Activated naive CD8-positive, alpha-beta T cell treated with anti-CD3 and anti-CD28 coated beads for 36 hours (primary cell): ENCODE results near the gene TTLL11. TPM values are rescaled to one million over a fixed set of nuclear protein-coding genes. Genes with fewer than 3 reads are reported as not detected.

Experiments used
- DNase-seq: peaks from one replicate; pipeline ENCODE4 v3.0.0; 2021
- H3K27ac Mint-ChIP-seq: one replicate; pipeline ENCODE4 v1.8.0; 2022; ENCODE audit warnings: mild to moderate bottlenecking, moderate library complexity, mixed read lengths
- H3K27me3 Mint-ChIP-seq: one replicate; pipeline ENCODE4 v1.8.0; 2022; ENCODE audit warnings: mild to moderate bottlenecking, mixed read lengths
- H3K36me3 Mint-ChIP-seq: one replicate; pipeline ENCODE4 v1.8.0; 2021; ENCODE audit warnings: mild to moderate bottlenecking, mixed read lengths
- H3K4me1 Mint-ChIP-seq: one replicate; pipeline ENCODE4 v1.8.0; 2021; ENCODE audit warnings: mixed read lengths
- H3K4me3 Mint-ChIP-seq: one replicate; pipeline ENCODE4 v1.8.0; 2022; ENCODE audit warnings: mild to moderate bottlenecking, moderate library complexity, mixed read lengths
- H3K9me3 Mint-ChIP-seq: one replicate; pipeline ENCODE4 v1.8.0; 2022; ENCODE audit warnings: mixed read lengths
- total RNA-seq, 2 experiments: library from RNA; stranded (reverse); gene quantifications; one replicate each; pipeline ENCODE4 v1.2.3, GENCODE V29; 2021

TTLL11 gene
- total RNA-seq, 2 experiments from 2014 or later, result 2.5 to 2.8 TPM

- H3K4me3 Mint-ChIP-seq, result no peak overlapping the region
- no peak for DNase-seq
- peaks cover 17% of the 10 kb centered on the region for H3K4me1 Mint-ChIP-seq
- H3K36me3 Mint-ChIP-seq, result no peaks in the 10 kb centered on the region
- H3K27ac Mint-ChIP-seq, result peak overlapping the region; percentile 1
- H3K27me3 Mint-ChIP-seq, result peaks cover 35% of the 10 kb centered on the region
- no peaks in the 10 kb centered on the region for H3K9me3 Mint-ChIP-seq
Measured at GRCh38 chr9:122128007-122128968, 35.2 kb upstream of the TTLL11 start.

DNA sequence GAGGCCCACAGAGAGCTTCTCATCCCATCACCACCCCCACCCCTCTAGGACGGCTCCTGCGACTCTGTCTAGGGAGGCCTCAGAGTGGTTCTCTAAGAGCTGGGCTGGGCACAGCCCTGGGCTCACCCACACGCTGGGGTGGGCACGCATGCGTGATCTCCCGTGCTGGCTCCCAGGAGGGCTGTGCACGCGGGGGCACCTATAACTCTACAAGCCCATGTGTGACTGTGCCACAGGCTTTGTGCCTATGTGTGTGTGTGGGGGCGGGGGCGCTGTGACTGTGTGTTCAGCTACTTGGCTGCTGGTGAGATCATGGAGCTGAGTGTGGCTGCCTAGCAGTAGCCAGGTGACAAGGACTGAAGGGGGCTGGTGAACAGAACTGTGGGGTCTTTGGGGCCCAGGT lies 34.3 kb upstream of the TTLL11 start:
- H3K27ac Mint-ChIP-seq, result peak overlapping the region; percentile 1
- H3K27me3 Mint-ChIP-seq, result peaks cover 38% of the 10 kb centered on the region
- H3K4me3 Mint-ChIP-seq, result no peak overlapping the region
- DNase-seq, result peak; percentile 32
- peaks cover 20% of the 10 kb centered on the region for H3K4me1 Mint-ChIP-seq
- H3K9me3 Mint-ChIP-seq, result no peaks in the 10 kb centered on the region
- no peaks in the 10 kb centered on the region for H3K36me3 Mint-ChIP-seq

DNA sequence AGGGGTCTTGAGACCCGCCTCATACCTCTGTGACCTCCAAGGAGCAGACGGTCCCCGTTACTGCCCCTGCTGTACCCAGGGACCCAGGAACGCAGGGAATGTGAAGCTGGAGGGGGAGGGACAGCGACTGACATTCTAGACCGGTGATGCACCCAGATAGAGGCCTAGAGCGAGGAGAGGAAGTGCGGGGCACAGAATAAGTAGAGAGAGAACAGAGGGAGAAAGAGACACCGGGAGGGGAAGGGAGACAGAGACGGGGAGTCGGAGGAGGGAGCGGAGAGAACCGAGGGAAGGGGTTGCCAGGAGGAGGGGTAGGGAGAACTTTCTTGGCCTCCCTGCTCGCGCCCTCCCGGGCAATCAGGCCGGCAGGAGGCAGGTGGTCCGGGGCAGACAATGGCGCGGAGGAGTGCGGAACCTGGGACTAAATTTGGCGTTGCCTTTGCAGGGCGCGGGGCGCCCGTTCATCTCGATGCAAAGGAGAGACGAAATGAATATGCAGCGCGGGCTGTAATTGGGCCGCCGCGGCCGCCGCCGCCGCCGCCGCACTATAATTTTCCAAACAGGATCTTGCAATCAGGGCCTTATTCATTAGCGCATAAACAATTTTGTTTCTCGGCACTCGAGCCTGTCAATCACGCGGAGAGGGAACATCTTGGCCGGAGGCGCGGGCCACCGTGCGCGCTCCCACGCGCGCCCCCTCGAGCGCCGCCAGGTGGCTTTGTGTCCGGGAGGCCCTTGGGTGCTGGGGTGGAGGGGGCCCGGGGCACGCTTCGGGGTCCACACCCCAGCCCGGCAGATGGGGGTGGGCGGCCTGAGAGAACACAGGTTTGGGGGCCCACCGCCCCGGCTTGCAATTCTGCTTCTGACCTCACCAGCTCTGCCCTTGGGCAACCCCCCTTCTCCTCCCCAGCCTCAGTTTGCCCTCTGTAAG lies 33.5 kb upstream of the TTLL11 start:
- no peak for DNase-seq
- Mint-ChIP-seq H3K4me1 (peaks cover 23% of the 10 kb centered on the region), H3K27ac (peak overlapping the region; percentile 5), H3K36me3 (no peaks in the 10 kb centered on the region), H3K4me3 (peak overlapping the region; percentile 64), H3K27me3 (peaks cover 38% of the 10 kb centered on the region), H3K9me3 (no peaks in the 10 kb centered on the region)

- peaks cover 38% of the 10 kb centered on the region for H3K27me3 Mint-ChIP-seq
- no peaks in the 10 kb centered on the region for H3K36me3 Mint-ChIP-seq
- H3K4me3 Mint-ChIP-seq, result no peak overlapping the region
- H3K9me3 Mint-ChIP-seq, result no peaks in the 10 kb centered on the region
- no peak overlapping the region for H3K27ac Mint-ChIP-seq
- H3K4me1 Mint-ChIP-seq, result peaks cover 23% of the 10 kb centered on the region
- no peak for DNase-seq
Measured at GRCh38 chr9:122125509-122126330, 32.6 kb upstream of the TTLL11 start.

DNA sequence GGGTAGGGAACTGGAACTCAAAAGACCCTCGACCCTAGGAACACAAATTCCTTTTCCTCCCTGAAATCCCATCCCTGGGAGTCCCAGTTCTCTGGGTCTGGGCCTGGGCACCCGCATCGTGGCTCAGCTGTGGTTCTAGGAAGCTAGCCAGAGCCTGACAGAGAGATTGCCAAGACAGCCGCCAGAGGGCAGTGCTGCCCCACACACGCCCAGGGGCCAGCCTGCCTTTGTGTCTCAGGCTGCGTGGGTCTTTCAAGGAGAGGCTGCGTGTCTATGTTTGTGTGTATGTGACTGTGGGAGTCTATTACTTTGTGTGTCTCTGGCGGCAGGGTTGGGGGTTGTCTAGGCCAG lies 32.0 kb upstream of the TTLL11 start:
- H3K4me3 Mint-ChIP-seq, result no peak overlapping the region
- peaks cover 23% of the 10 kb centered on the region for H3K4me1 Mint-ChIP-seq
- peak; percentile 77 for DNase-seq
- H3K36me3 Mint-ChIP-seq, result no peaks in the 10 kb centered on the region
- peaks cover 38% of the 10 kb centered on the region for H3K27me3 Mint-ChIP-seq
- no peak overlapping the region for H3K27ac Mint-ChIP-seq
- H3K9me3 Mint-ChIP-seq, result no peaks in the 10 kb centered on the region

- DNase-seq, result no peak
- peaks cover 38% of the 10 kb centered on the region for H3K27me3 Mint-ChIP-seq
- no peaks in the 10 kb centered on the region for H3K36me3 Mint-ChIP-seq
- H3K4me1 Mint-ChIP-seq, result peaks cover 23% of the 10 kb centered on the region
- no peaks in the 10 kb centered on the region for H3K9me3 Mint-ChIP-seq
- no peak overlapping the region for H3K4me3 Mint-ChIP-seq
- no peak overlapping the region for H3K27ac Mint-ChIP-seq
Measured at GRCh38 chr9:122124528-122124927, 31.4 kb upstream of the TTLL11 start.

DNA sequence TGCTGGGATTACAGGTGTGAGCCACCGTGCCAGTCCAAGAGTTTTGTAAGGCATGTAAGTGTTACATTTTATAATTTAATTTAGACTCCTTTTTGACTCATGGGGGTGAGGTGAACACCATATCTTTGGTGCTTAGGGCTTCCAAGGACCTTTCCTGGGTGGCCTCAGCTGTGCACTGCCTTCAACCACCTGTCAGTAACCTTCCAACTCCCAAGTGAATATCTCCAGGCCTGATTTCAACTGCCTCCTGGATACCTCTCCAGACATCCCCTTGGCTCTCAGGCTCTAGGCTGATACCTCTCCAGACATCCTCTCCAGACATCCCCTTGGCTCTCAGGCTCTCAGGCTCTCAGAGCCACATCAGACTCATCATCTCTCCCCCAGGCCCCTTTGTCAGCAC lies 30.9 kb upstream of the TTLL11 start:
- no peak overlapping the region for H3K4me3 Mint-ChIP-seq
- DNase-seq, result no peak
- no peaks in the 10 kb centered on the region for H3K36me3 Mint-ChIP-seq
- peaks cover 35% of the 10 kb centered on the region for H3K27me3 Mint-ChIP-seq
- H3K4me1 Mint-ChIP-seq, result peaks cover 23% of the 10 kb centered on the region
- no peaks in the 10 kb centered on the region for H3K9me3 Mint-ChIP-seq
- no peak overlapping the region for H3K27ac Mint-ChIP-seq

DNA sequence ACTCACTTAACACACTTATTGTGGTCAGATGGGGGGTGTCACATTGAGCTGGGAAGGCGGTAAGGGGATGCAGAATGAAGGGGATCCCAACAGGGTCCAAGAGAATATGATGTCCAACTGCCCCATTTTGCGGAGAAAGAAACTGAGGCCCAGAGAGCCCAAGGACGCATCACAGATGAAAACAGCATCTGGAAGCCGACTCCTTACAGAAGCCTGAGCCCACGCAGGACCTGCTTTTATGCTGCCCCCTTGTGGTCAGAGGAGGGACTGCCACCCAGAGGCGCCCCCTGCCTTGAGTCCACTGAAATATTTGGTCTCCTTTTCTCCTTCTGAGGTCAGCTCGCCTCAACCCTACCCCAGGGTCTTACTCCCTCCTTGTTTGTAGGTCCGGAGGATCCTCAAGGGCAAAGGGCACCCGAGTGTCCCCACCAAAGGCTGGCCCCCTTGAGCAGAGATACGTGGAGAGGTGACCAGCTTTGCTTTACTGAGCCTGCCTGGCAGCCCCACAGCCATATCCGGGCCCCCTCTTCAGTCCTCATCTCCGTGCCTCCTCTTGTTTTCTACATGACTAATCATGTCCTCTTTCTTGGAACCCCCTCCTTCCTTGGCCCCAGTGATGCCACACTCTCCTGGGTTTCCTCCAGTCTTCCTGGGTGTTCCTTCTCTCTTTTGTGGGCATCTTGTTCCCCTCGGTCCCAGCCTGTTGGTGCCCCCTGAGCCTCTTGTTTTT lies 30.0 kb upstream of the TTLL11 start:
- Mint-ChIP-seq H3K27me3 (peaks cover 35% of the 10 kb centered on the region), H3K9me3 (no peaks in the 10 kb centered on the region), H3K27ac (no peak overlapping the region), H3K36me3 (no peaks in the 10 kb centered on the region), H3K4me3 (no peak overlapping the region), H3K4me1 (peaks cover 23% of the 10 kb centered on the region)
- peak; percentile 68 for DNase-seq

GRCh38 chr9:122122468-122122867 lies 29.4 kb upstream of the TTLL11 start:
- Mint-ChIP-seq H3K27ac (no peak overlapping the region), H3K27me3 (peaks cover 35% of the 10 kb centered on the region), H3K36me3 (no peaks in the 10 kb centered on the region), H3K9me3 (no peaks in the 10 kb centered on the region), H3K4me3 (no peak overlapping the region), H3K4me1 (peaks cover 21% of the 10 kb centered on the region)
- DNase-seq, result no peak

GRCh38 chr9:122121931-122122330 lies 28.8 kb upstream of the TTLL11 start:
- DNase-seq, result no peak
- peaks cover 19% of the 10 kb centered on the region for H3K4me1 Mint-ChIP-seq
- peaks cover 35% of the 10 kb centered on the region for H3K27me3 Mint-ChIP-seq
- no peak overlapping the region for H3K27ac Mint-ChIP-seq
- no peaks in the 10 kb centered on the region for H3K36me3 Mint-ChIP-seq
- no peak overlapping the region for H3K4me3 Mint-ChIP-seq
- H3K9me3 Mint-ChIP-seq, result no peaks in the 10 kb centered on the region

DNA sequence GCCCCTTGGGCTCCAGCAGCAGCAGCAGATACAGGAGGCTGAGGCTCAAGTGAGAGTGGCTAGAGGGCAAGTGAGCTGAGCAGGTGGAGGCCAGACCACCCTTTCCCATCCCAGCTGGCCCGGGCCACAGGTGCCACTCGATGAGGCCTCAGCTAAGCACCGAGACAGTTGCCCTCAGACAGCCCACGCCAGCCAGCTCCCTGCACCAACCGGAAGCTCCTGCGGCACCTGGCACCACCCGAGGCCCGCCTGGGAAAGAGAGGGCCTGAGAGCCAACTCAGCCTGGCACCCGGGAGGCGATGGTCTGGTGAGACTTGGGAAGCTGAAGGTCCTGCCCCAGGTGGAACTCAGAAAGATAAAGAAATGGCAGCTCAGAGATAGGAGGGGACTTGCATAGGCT lies 28.3 kb upstream of the TTLL11 start:
- peaks cover 31% of the 10 kb centered on the region for H3K27me3 Mint-ChIP-seq
- no peak for DNase-seq
- no peaks in the 10 kb centered on the region for H3K9me3 Mint-ChIP-seq
- H3K4me3 Mint-ChIP-seq, result no peak overlapping the region
- no peak overlapping the region for H3K27ac Mint-ChIP-seq
- peaks cover 15% of the 10 kb centered on the region for H3K4me1 Mint-ChIP-seq
- H3K36me3 Mint-ChIP-seq, result no peaks in the 10 kb centered on the region

GRCh38 chr9:122120316-122121071 lies 27.4 kb upstream of the TTLL11 start:
- peaks cover 11% of the 10 kb centered on the region for H3K4me1 Mint-ChIP-seq
- no peak overlapping the region for H3K27ac Mint-ChIP-seq
- H3K9me3 Mint-ChIP-seq, result no peaks in the 10 kb centered on the region
- no peaks in the 10 kb centered on the region for H3K36me3 Mint-ChIP-seq
- no peak for DNase-seq
- no peak overlapping the region for H3K4me3 Mint-ChIP-seq
- peaks cover 22% of the 10 kb centered on the region for H3K27me3 Mint-ChIP-seq

GRCh38 chr9:122119721-122120120 lies 26.6 kb upstream of the TTLL11 start:
- Mint-ChIP-seq H3K4me1 (peaks cover 6% of the 10 kb centered on the region), H3K36me3 (no peaks in the 10 kb centered on the region), H3K27me3 (peaks cover 15% of the 10 kb centered on the region), H3K4me3 (no peak overlapping the region), H3K9me3 (no peaks in the 10 kb centered on the region), H3K27ac (no peak overlapping the region)
- DNase-seq, result no peak

GRCh38 chr9:122119166-122119521 lies 26.0 kb upstream of the TTLL11 start:
- Mint-ChIP-seq H3K27me3 (peaks cover 9% of the 10 kb centered on the region), H3K4me1 (peaks cover 6% of the 10 kb centered on the region), H3K36me3 (no peaks in the 10 kb centered on the region), H3K9me3 (no peaks in the 10 kb centered on the region), H3K27ac (no peak overlapping the region), H3K4me3 (no peak overlapping the region)
- DNase-seq, result no peak
